Thyroid gland (tissue), 4 donors: ENCODE results near the gene CAMTA1.

Experiments
- CTCF ChIP-seq, 6 experiments: fragments of 200-600 bp in 3 of 6; fragments of 450-650 bp in 3 of 6; sonication (generic) in 3 of 6; IDR thresholded peaks; one replicate each; pipeline ENCODE4 v1.5.1; 2016 to 2019; ENCODE audit warnings: antibody characterized with exemption in 6 of 6, mild to moderate bottlenecking in 2 of 6, inconsistent platforms in 1 of 6, moderate library complexity in 1 of 6
- POLR2A ChIP-seq, 2 donors: fragments of 450-650 bp; IDR thresholded peaks; one replicate each; pipeline ENCODE4 v1.6.1; 2017; ENCODE audit warnings: antibody characterized with exemption in 2 of 2, mild to moderate bottlenecking in 2 of 2, moderate library complexity in 1 of 2

DNA sequence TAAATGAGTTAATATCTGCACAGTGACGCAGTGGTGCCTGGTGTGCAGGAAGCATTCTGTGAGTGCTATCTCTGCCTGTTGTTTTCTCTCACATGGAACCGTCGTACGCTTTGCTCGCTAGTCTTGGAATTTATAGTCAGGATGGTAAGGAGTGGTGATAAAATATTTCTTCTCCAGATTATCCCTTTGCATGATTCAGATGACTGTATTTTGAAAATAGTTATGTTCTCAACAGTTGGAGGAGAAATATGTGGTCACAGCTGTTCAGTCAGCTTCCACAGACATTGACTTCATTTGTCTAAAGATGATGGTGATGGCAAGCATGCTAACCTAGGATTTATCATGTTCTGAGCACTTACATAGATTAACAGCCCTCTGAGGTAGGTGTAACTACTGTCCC is 944.5 kb downstream of the CAMTA1 start:
- TF ChIP-seq CTCF (IDR thresholded peaks at IDR 0.05) (no peak), POLR2A (IDR thresholded peaks at IDR 0.05) (no peak)
